Ovary (tissue), 3 donors: ENCODE measurements around the gene DUSP22.

ENCODE experiments used
- EP300 ChIP-seq: sonication (generic); formaldehyde crosslinking; IDR thresholded peaks from one replicate; pipeline ENCODE4 v1.6.1; 2017; ENCODE audit warnings: antibody characterized with exemption
- TF ChIP-seq, protein P1 (sequence below), 3 donors: fragments of 450-650 bp in 2 of 3; fragments of 200-600 bp in 1 of 3; IDR thresholded peaks; one replicate each; pipeline versions ENCODE4 v1.5.1 to v1.8.0; 2016 to 2022; ENCODE audit warnings: antibody characterized with exemption in 3 of 3, mild to moderate bottlenecking in 1 of 3
- donor health status: DM: no; HTN: no; CAD: no.

DNA sequence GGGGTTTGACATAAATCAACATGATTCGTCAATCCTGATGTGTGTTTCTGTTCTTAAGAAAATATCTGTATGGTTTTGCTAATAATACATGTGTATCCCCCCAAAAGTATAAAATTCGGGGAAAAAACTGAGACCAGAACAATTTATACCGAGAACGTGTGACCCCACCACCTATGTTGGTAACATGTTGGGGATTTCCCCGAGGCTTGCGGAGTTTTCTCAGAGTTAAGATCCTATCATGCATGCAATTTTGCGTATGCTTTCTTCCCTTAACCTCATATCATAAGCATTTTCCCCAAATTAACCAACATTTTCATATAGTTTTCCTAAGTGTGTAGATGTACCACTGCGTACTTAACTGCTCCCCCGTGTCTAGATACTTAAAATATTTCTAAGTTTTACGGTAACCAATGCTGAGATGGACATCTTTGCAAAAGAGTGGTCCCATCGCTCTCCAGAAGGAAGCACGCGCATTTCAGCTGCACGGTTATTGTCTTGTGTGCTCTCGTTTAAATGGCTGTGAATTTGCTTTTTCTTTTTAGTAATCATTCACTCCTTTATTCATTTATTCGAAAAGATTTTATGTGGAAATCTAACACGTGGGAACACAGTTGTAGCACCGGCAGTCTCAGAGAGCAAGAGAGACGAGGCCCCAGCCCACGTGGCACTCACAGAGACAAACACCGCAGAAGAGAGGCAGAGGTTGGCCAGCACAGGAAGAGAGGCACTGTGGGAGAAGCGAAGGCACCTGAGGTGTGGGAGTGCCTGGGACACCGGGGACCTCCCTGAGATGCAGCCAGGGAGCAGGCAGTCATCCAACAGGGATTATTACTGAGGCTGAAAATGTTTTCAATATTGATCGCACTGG lies 86.0 kb downstream of the DUSP22 start:
- TF ChIP-seq, protein P1, sequence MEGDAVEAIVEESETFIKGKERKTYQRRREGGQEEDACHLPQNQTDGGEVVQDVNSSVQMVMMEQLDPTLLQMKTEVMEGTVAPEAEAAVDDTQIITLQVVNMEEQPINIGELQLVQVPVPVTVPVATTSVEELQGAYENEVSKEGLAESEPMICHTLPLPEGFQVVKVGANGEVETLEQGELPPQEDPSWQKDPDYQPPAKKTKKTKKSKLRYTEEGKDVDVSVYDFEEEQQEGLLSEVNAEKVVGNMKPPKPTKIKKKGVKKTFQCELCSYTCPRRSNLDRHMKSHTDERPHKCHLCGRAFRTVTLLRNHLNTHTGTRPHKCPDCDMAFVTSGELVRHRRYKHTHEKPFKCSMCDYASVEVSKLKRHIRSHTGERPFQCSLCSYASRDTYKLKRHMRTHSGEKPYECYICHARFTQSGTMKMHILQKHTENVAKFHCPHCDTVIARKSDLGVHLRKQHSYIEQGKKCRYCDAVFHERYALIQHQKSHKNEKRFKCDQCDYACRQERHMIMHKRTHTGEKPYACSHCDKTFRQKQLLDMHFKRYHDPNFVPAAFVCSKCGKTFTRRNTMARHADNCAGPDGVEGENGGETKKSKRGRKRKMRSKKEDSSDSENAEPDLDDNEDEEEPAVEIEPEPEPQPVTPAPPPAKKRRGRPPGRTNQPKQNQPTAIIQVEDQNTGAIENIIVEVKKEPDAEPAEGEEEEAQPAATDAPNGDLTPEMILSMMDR (IDR thresholded peaks at IDR 0.05): no peak
- no peak for TF ChIP-seq EP300
